UCSD-AML1 (cell line): ENCODE data around the gene RAMAC.
A peak's percentile ranks its signal among the peaks of the same experiment; 100 is the strongest.
"Not testable (repeated sequence)": the region's sequence is repeated elsewhere in the genome, so short reads cannot be mapped to it uniquely, and the experiment has no call there.

Experiments
- DNase-seq: peaks from one replicate; lab custom pipeline; 2025; ENCODE audit not compliant: unreplicated experiment; lab: John Stamatoyannopoulos, UW

The RAMAC gene

DNA sequence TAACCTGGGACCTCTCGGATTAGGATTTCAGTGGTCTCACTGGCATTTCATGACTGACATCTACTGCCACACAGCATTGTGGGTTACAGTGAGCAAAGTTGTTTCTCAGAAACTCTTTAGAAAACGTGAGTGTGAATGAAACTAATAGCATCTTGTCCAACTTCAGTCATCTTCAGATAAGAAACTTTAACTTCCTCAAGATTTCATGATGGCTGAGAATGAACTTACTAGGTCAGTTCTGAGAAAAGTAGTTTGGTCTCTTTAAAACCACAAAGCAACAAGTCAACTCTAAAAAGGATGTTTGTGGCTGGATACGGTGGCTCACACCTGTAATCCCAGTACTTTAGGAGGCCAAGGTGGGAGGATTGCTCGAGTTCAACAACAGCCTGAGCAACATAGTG is 19.3 kb upstream of the RAMAC start:
- DNase-seq = no peak

DNA sequence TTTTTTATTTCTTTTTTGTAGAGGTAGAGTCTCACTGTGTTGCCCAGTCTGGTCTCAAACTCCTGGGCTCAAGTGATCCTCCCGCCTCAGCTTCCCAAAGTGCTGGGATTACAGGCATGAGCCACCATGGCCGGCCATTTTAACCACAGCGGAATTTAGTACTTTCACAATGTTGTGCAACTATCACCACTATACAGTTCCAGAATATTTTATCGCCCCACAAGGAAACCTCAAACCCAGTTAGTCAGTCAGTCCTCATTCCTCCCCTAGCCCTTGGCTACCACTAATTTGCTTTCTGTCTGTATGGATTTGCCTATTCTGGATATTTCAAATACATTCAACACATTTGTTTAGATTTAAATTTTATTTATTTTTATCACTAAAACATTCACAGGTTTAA is 17.9 kb upstream of the RAMAC start:
- no peak for DNase-seq

DNA sequence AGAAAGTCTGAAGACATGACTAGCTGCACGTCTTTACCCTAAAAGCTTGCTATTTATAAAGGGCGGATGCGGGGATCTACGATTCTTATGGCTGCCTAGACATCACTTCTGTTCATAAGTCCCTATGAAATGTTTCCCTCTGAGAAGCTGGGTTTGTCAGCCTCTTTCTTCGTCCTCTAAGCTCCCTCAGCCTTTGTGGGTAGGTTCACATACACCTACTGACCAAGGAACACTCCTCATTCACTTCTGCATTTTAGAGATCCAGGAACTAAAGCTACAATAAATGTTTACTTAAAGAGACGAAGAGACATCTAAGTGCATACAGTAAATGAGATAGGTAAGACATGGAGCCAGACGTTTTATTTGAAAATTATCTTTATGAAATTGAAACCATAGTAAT is 16.7 kb upstream of the RAMAC start:
- DNase-seq = no peak

DNA sequence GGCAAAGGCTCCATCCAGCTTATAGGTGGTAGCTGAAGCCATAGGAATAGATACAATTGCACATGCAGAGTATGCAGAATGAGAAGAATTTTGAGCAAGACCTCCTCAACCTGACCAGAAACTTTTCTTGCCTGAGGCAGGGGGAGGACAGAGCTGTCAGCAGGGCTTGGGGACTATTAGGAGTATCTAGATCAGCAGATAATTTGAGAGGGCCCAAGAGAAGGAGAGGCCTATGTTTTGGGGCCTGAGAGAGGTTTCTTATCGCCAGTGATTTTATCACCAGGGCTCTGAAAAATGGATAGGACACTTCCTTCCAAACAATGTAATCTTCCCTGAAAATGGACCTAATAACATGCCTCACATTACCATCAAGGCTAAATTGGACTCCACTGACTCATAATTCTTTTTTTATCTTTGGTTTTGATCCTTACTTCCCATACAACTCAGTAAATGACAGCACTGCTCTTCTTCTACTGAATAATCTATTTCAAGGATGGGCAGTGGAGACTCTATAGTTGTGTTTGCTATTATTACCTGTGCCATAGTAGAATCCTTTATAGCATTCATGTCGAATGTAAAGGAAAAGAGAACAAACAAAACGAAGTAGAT is 15.8 kb upstream of the RAMAC start:
- DNase-seq = no peak

DNA sequence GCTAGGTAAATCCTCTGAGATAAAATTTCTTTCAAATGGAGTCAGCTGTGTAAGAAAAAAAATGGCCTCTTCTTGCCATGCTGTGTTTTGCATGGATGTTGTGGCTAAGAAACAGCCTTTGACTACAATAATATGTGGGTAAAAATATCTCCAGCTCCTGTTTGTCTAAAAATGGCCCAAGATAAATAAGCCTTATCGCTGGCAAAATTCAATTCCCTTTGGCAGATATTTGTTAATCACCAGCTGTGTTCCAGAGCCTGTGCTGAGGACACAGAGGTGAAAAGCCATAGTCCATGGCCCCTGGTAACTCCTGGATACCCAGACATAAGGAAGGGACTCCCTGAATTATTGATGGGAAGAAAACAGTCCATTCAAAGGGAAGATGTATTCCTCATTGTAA is 15.3 kb upstream of the RAMAC start:
- DNase-seq = no peak

DNA sequence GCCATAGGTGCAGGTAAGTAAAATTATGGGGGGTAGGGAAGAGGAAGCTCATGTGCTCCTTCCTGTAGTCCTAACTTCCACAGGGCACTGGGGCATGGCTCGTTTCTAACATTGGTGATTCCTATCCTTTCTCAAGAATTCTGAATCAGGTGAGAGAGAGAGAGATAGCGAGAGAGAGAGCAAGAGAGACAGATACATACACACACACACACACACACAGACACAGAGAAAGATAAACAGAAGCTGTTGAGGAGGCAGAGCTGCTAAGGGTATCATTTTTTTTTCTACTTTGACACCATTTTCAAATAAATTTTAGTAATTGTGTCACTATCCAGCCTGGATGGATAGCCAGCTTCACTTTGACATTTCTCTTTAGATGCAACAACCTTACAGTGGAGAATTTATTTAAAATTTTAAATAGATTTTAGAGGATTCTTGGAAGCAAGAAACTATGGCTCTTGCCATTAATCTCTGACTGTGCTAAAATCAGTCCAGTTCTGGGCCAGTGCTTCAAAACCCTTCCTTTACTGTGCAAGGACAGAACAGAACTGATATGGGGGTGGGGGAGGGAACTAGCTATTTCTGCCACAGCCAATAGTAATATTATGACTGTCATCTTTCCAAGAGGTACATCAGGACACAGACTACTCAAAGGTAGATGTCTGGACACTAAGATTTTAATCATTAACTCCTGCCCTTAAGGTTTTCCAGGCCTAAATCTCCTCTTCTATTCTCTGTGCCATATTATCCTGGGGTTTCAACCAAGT is 14.6 kb upstream of the RAMAC start:
- no peak for DNase-seq

DNA sequence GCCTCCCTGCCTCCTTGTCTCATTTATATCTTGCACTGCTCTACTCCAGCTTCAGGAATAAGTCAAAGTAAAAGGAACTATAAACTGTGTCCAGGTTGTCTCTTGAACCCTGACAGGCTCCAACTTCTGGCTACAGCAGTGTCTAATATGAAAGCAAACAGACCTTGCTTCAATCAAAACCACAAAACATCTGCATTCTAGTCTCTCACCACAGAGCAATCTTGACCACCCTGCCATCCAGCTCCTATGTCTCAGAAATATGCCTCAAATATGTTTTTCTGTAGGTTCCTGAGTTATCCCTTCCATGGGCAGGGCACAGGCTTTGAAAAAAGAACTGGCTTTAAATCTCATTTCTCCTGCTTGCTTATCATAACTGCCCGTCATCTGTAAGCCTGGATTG is 13.0 kb upstream of the RAMAC start:
- no peak for DNase-seq

DNA sequence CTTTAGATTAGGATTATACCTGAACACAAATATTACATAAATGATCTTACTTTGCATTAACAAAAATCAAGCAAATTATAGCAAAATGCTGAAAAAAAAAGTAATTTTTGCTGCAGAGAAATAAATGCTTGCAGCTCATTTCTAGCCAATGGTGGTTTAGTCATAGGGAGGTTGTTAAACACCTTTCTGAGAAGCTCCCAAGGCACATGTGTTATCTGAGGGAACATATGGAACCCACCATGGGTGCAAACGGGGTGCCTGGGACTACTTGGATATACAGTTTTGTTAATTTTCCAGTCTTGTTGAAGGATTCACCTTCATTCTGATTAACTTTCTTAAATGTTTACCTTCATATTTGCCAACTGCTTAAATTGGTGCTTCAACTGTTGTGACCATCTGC is 8.9 kb upstream of the RAMAC start:
- DNase-seq = no peak

DNA sequence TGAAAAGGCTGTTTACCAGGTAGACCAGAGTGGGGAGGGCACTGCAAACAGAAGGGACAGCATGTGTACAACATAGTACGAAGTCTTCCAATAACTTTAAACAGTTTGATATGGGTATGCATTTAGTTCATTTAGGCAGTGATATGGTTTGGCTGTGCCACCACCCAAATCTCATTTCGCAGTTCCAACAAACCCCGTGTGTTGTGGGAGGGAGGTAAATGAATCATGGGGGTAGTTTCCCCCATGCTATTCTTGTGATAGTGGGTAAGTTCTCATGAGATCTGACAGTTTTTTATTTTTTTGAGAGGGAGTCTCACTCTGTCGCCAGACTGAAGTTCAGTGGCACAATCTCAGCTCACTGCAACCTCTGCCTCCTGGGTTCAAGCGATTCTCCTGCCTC is 7.6 kb upstream of the RAMAC start:
- no peak for DNase-seq

DNA sequence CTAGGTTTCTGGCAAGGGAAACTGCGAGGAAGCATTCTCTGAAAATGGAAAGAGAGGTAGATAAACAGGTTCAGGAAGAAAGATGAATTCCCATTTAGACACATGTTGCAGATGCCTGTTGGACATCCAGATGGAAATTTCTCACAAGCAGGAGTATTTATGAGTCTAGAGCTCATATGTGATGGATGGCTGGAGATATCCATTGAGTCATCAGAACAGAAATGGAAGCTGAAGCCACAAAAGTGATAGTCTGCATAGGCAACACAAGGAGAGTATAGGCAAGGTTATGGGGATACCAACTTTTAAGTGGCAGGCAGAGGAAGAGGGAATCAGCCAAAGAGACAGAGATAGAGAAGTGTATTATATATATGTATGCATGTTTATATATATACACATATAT is 6.3 kb upstream of the RAMAC start:
- DNase-seq = no peak

DNA sequence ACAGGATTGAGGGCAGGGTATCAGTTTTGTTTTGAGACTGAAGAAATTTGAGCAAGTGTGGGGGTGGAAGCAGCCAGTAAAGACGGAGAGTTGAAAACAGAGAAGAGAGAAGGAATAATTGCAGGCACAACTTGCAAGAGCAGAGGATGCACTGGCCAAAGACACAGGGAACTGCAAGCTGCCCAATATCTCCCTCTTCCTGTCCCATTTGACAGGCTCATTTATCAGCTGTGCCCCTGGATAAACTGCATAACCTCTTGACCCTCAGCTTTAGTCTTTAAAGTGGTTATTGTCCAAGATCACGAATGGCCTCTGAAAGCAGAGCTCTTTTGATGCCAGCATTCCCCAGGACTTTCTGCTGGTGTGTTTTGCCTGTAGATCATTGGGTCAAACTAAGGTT is 5.0 kb upstream of the RAMAC start:
- no peak for DNase-seq

DNA sequence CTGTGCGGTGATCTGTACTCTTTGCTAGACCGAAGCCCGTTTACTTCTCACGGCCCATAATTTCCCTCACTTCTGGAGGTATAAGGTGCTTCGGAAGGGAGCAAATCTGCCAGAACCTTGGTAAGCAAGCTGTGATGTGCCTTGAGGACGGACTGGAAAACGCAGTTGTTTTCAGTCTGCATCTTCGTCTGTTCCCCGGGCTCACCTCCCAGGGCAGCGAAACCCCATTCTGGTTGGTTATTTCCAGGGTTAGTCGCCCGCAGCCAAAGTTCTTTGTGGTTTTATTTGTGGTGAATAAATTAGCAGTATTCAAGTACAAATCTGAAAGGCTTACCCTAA is 401 bp downstream of the RAMAC start:
- no peak for DNase-seq

DNA sequence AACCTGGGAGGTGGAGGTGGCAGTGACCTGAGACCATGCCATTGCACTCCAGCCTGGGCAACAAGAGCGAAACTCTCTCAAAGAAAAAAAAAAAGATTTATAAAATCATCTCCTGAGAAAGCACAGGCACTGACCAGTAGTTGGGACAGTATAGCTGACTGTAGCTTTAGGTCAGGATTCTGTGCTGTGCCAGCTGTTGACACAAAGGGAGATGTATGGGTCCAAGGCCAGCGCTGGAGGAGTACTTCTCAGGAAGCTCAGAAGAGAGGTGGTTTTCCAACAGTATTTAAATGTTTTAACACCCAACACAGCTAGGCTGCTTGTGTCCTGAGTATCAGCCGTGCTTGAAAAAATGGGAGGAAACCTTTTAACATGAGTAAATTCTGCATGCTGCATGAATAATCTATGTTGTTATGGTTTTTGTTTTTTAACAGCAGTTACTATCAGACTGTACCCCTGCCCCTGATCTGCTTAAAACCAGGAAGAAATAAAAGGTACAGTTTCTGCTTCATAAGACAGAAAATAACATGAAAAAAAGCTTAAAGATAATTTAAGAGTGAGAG is 6.5 kb downstream of the RAMAC start:
- no peak for DNase-seq

DNA sequence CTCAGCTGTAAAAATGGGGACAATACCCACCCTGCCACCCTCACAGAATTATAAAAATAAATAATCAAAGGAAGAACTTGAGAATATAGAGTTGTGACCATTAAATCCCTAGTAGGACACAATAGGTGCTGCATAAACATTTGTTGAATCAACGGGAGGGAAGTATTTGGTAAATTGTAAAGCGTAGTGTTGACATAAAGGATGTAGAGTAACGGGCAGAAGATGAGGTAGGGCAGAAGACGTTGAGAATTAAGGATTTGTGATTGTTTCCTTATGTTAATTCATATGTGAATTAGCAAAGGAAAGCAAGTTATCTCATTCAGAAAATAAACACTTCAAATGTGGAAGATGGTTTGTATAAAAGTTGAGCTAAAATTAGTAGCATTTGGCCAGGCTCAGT is 7.1 kb downstream of the RAMAC start:
- no peak for DNase-seq

DNA sequence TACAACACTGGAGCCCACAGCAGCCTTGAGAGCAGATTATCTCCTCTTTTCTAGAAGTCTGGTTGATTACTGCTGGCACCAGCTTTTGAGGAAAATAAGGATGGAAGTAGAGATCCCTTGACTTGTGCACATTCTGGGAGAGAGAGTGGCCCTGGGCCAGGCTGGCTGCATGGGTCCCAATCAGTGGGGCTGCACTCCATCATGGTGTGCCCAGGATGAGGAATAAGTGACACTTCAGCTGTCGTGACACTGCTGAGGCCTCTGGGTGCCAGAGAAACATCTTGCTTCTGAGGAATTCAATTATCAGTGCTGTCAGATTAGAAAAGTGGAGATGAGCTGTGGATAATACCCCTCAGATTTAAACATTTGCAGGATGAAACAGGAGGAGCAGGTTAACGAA is 9.1 kb downstream of the RAMAC start:
- DNase-seq = no peak

DNA sequence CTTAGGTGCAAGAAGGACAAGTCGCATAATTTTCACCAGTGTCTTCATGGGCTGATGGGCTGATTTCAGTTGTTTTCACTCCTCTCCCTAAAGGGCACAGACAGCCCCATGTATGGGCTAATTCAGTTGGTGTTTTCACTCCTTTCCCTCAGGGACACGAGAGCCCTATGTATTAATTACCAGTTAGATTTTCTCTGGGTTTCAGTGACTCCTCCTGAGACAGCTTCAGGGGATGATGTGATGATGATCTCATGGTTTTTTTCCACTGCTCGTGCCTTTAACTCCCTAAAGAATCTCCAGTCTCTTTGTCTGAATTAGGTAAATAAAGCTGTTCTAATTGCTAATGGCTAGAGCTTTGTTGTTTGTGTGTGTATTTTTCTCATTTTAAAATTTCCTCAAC is 9.9 kb downstream of the RAMAC start:
- DNase-seq = no peak

DNA sequence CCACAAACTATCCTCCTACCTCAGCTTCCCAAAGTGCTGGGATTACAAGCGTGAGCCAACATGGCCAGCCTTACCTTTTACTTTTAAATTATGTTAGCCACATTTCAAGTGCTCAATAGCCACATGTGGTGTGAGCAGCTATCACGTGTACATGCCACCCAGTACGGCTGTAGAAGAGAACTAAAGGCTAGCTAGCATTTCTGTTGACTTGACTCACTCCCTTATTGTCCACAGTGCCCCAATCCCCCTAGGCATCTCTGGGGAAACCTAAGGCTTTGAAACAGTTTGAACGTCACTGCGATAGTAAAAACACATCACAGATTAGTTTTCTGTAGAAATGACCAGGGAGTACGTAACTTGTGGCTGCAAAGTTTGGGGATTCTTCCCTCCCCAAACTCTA is 13.4 kb downstream of the RAMAC start:
- DNase-seq = no peak

DNA sequence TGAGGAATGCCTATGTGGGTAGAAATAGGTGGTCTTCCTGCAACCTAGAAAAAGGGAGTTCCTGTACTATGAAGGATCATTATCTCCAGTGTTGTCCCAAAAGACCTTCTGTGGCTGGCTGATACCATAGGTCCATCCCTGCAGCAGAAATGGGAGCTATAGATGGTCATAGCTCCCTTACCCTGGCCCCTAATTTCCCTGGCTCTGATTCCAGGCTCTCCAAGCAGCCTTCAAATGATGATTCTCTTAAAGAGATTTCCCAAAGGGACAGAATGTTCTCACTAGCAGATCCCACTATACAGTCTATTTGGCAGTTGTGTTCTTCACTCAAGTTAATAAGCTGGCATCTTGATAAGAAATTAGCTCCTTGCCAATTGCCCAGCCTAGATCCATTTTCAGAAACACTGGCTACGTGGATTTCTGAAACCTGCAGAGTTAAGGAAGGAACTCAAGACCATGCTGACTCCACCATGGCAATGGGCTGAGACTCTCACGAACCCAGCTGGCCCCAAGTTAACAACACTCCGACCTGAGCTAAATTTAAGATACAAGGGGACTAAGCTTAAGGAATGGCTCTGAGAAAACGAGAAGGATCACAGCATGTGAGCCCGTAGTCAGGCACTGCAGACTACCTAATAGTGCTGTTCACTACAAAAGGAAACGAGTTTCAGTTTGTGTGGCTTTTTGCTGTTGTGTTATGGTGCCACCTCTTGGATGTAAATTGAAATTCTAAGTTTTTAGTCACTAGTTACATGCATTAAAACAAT is 14.1 kb downstream of the RAMAC start:
- DNase-seq = peak; percentile 34

DNA sequence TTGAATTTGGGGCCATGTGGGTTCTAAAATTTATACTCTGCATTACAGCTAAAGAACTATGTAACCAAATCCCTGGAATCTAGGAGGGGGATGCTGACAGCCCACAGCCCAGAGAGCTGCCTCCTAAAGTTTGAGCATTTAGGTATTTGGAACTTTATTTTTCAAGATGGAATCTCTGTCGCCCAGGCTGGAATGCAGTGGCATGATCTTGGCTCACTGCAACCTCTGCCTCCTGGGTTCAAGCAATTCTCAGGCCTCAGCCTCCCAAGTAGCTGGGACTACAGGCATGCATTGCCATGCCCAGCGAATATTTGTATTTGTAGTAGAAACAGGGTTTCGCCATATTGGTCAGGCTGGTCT is 14.6 kb downstream of the RAMAC start:
- not testable (repeated sequence) for DNase-seq

DNA sequence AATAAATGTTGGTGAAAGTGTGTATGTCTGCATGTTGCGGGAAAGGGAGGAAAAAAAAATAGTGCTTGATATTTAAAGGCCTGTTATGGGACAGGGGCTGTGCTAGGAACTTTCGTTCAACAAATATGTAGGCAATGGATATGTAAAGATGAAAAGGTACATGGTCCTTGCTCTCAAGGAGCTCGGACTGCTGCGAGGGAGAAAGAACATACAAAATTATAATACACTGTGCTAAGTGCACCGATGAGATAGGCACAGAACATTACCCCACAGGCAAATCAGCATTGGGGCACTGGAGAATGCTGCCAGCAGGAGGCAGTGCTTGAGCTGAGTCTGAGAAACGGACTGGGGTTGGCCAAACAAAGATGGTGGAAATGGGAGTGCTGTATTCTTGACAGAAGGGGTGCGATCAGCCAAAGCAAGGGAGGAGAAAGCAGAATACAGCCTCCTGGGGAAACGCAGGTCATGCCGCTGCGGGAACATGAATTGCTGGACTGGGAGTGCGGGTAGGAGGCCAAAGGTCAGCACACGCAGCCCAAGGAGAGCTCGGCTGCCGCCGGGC is 24.8 kb downstream of the RAMAC start:
- DNase-seq = peak; percentile 80

DNA sequence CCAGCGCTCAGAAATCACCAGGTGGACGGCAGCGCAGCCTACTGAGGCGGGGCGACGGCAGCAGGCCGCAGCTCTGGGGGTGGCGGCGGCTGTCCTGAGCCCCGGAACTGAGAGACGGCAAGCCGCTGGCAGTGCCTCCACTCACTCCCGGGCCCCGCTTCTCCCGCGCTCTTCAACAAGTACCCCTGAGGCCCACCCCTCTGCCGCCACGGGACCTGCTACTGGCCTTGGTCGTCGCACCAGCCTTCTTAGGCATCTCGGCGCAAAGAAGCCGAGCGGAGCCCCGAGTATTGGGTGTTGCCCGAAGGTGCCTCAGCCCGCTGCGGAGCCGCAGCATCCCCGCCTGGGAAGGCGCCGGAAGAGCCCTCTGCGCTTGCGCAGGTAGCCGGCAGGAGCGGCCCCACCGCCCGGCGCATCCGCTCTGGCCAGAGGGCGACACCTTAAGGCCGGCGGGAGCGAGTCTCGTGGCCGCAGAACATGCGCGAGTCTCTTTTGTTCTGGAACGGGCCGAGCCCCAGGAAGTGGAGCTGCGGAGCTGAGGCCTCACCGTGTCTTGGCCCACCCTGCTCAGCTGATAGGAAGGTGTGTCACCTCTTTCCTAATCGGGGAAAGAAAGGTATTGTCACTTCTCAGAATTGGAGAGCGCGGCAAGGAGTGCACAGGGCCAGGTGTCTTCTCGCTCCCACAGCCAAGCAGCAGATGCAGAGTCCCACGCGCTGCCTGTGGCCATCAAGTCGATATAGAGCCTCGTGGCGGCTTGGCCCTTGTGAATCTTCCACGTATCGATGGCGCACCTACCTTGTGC is 25.5 kb downstream of the RAMAC start, which contains the start of gene C15orf40:
TSS of gene C15orf40 (minus strand) at position 369 of the 805 bp plus-strand sequence. CDS start at position 337, 32 bp downstream.
- DNase-seq = peak; percentile 93
